ENCODE results near the gene SLC25A43.

DNA sequence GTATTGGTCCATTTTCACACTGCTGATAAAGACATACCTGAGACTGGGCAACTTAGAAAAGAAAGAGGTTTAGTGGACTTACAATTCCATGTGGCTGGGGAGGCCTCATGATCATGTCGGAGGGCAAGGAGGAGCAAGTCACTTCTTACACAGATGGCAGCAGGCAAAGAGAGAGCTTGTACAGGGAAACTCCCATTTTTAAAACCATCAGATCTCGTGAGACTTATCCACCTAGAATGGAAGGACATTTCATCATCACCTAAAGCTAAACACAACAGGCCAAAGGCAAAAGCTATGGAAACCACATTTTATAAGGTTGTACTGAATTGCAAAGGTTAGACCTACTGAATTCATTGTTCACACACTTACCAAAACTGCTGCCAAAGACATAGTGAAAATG, 6.0 kb upstream of the SLC25A43 start:
- TF ChIP-seq ZNF138 (tag by site-specific recombination; IDR thresholded peaks at IDR 0.05; ENCODE audit: borderline replicate concordance) = no peak
- TF ChIP-seq, protein P1, sequence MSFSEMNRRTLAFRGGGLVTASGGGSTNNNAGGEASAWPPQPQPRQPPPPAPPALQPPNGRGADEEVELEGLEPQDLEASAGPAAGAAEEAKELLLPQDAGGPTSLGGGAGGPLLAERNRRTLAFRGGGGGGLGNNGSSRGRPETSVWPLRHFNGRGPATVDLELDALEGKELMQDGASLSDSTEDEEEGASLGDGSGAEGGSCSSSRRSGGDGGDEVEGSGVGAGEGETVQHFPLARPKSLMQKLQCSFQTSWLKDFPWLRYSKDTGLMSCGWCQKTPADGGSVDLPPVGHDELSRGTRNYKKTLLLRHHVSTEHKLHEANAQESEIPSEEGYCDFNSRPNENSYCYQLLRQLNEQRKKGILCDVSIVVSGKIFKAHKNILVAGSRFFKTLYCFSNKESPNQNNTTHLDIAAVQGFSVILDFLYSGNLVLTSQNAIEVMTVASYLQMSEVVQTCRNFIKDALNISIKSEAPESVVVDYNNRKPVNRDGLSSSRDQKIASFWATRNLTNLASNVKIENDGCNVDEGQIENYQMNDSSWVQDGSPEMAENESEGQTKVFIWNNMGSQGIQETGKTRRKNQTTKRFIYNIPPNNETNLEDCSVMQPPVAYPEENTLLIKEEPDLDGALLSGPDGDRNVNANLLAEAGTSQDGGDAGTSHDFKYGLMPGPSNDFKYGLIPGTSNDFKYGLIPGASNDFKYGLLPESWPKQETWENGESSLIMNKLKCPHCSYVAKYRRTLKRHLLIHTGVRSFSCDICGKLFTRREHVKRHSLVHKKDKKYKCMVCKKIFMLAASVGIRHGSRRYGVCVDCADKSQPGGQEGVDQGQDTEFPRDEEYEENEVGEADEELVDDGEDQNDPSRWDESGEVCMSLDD (tag by site-specific recombination; IDR thresholded peaks at IDR 0.05) = no peak
- TF ChIP-seq CTCF (tag by site-specific recombination; IDR thresholded peaks at IDR 0.05) = no peak
- no peak for TF ChIP-seq ZBTB11 (tag by site-specific recombination; conservative IDR thresholded peaks at IDR 0.05; ENCODE audit: low read depth)
- TF ChIP-seq ZNF624 (tag by site-specific recombination; IDR thresholded peaks at IDR 0.05) = no peak
- no peak for TF ChIP-seq ZNF843 (tag by site-specific recombination; IDR thresholded peaks at IDR 0.05)
- TF ChIP-seq, protein P2, sequence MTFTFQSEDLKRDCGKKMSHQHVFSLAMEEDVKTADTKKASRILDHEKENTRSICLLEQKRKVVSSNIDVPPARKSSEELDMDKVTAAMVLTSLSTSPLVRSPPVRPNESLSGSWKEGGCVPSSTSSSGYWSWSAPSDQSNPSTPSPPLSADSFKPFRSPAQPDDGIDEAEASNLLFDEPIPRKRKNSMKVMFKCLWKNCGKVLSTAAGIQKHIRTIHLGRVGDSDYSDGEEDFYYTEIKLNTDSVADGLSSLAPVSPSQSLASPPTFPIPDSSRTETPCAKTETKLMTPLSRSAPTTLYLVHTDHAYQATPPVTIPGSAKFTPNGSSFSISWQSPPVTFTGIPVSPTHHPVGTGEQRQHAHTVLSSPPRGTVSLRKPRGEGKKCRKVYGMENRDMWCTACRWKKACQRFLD (tag by site-specific recombination; IDR thresholded peaks at IDR 0.05) = no peak

Measured in HEK293 (cell line).